ENCODE results near the gene DIPK1A. TPM values are rescaled to one million over a fixed set of nuclear protein-coding genes. Genes with fewer than 3 reads are reported as not detected.

Gene DIPK1A
- total RNA-seq, 4 donors from 2014 or later: 3.1 to 6.9 (median 4.7) TPM

- H3K4me1 ChIP-seq: peaks cover 0 to 10% (median 0%) of the 10 kb centered on the region in 4 donors
- H3K36me3 ChIP-seq: no peaks in the 10 kb centered on the region
- H3K4me3 ChIP-seq: no peak overlapping the region
- peaks cover 0 to 14% (median 0%) of the 10 kb centered on the region in 4 donors for H3K9me3 ChIP-seq
- DNase-seq (ENCODE audit: low spot score in 2 of 2): no peak
- 95 to 100% methylated on average over 2 of the region's 2 CpGs for WGBS, 2 donors
- no peaks in the 10 kb centered on the region for H3K27me3 ChIP-seq
- TF ChIP-seq CTCF (IDR thresholded peaks at IDR 0.05): no peak
- TF ChIP-seq EP300 (IDR thresholded peaks at IDR 0.05): no peak
- TF ChIP-seq POLR2A (IDR thresholded peaks at IDR 0.05): no peak
- H3K27ac ChIP-seq: no peak overlapping the region
These were observed 73.8 kb downstream of the DIPK1A start for GRCh38 chr1:92887465-92887864.

- Histone ChIP-seq H3K4me3 (no peak overlapping the region), H3K27me3 (no peaks in the 10 kb centered on the region), H3K9me3 (peaks cover 0 to 14% (median 0%) of the 10 kb centered on the region in 4 donors), H3K36me3 (no peaks in the 10 kb centered on the region), H3K4me1 (peaks cover 0 to 10% (median 0%) of the 10 kb centered on the region in 4 donors), H3K27ac (no peak overlapping the region)
- DNase-seq (ENCODE audit: low spot score in 2 of 2): no peak
- WGBS, 2 donors: 83 to 88% methylated on average over 2 of the region's 2 CpGs
- no peak for TF ChIP-seq EP300 (IDR thresholded peaks at IDR 0.05)
- no peak for TF ChIP-seq POLR2A (IDR thresholded peaks at IDR 0.05)
- TF ChIP-seq CTCF (IDR thresholded peaks at IDR 0.05): no peak
These were observed 74.3 kb downstream of the DIPK1A start for GRCh38 chr1:92886886-92887419.

- peaks cover 0 to 3% (median 0%) of the 10 kb centered on the region in 4 donors for H3K9me3 ChIP-seq
- WGBS, 2 donors: 82 to 87% methylated on average over 1 of the region's 1 CpG
- TF ChIP-seq POLR2A (IDR thresholded peaks at IDR 0.05) (no peak), CTCF (IDR thresholded peaks at IDR 0.05) (no peak), EP300 (IDR thresholded peaks at IDR 0.05) (no peak)
- no peaks in the 10 kb centered on the region for H3K36me3 ChIP-seq
- no peak overlapping the region for H3K27ac ChIP-seq
- peaks cover 0 to 10% (median 3%) of the 10 kb centered on the region in 4 donors for H3K4me1 ChIP-seq
- DNase-seq (ENCODE audit: low spot score in 2 of 2): no peak
- no peaks in the 10 kb centered on the region for H3K27me3 ChIP-seq
- no peak overlapping the region for H3K4me3 ChIP-seq
These were observed 77.1 kb downstream of the DIPK1A start for GRCh38 chr1:92884195-92884594.

GRCh38 chr1:92883297-92883696 lies 78.0 kb downstream of the DIPK1A start:
- no peak for DNase-seq (ENCODE audit: low spot score in 2 of 2)
- peaks cover 0 to 10% (median 3%) of the 10 kb centered on the region in 4 donors for H3K4me1 ChIP-seq
- no peaks in the 10 kb centered on the region for H3K27me3 ChIP-seq
- TF ChIP-seq EP300 (IDR thresholded peaks at IDR 0.05) (no peak), CTCF (IDR thresholded peaks at IDR 0.05) (no peak), POLR2A (IDR thresholded peaks at IDR 0.05) (no peak)
- H3K9me3 ChIP-seq: no peaks in the 10 kb centered on the region
- no peaks in the 10 kb centered on the region for H3K36me3 ChIP-seq
- no peak overlapping the region for H3K27ac ChIP-seq
- H3K4me3 ChIP-seq: no peak overlapping the region

- Histone ChIP-seq H3K9me3 (no peaks in the 10 kb centered on the region), H3K36me3 (no peaks in the 10 kb centered on the region), H3K4me1 (peaks cover 0 to 10% (median 4%) of the 10 kb centered on the region in 4 donors), H3K27me3 (no peaks in the 10 kb centered on the region), H3K4me3 (no peak overlapping the region), H3K27ac (no peak overlapping the region)
- TF ChIP-seq POLR2A (IDR thresholded peaks at IDR 0.05): no peak
- WGBS, 2 donors: 21 to 29% methylated on average over 1 of the region's 1 CpG
- no peak for DNase-seq (ENCODE audit: low spot score in 2 of 2)
These were observed 78.4 kb downstream of the DIPK1A start for GRCh38 chr1:92882819-92883218.

- Histone ChIP-seq H3K27me3 (no peaks in the 10 kb centered on the region), H3K4me1 (peaks cover 0 to 23% (median 5%) of the 10 kb centered on the region in 4 donors), H3K4me3 (no peak overlapping the region), H3K27ac (no peak overlapping the region), H3K9me3 (no peaks in the 10 kb centered on the region), H3K36me3 (no peaks in the 10 kb centered on the region)
- 55 to 58% methylated on average over 3 of the region's 3 CpGs for WGBS, 2 donors
- DNase-seq (ENCODE audit: low spot score in 2 of 2): no peak
- TF ChIP-seq EP300 (IDR thresholded peaks at IDR 0.05): no peak
- no peak for TF ChIP-seq POLR2A (IDR thresholded peaks at IDR 0.05)
- no peak for TF ChIP-seq CTCF (IDR thresholded peaks at IDR 0.05)
These were observed 79.9 kb downstream of the DIPK1A start for GRCh38 chr1:92881391-92881790.
